Right ventricle myocardium inferior (tissue), 1 donor: ENCODE measurements around the gene DES. TPM values are rescaled to one million over a fixed set of nuclear protein-coding genes. Genes with fewer than 3 reads are reported as not detected.

ENCODE experiments used
- ATAC-seq: fragments of 200-7000 bp; cut with Tn5 transposase; one replicate; pipeline ENCODE4 v1.9.1; 2020; ENCODE audit warnings: mild to moderate bottlenecking, moderate library complexity
- DNase-seq: peaks from one replicate; pipeline ENCODE4 v3.0.0; 2021; ENCODE audit errors: missing footprints
- intact Hi-C: fragments of 100-400 bp; cut with DNase I; formaldehyde crosslinking; loops from one replicate; pipeline ENCODE4 v1.11.0; 2022
- total RNA-seq: library from RNA; stranded (reverse); fragmentation: NEBNext Ultra II Directional; extraction: Animal tissue kit (Norgen Biotek cat#: 25700); gene quantifications from one replicate; pipeline ENCODE4 v1.2.1, GENCODE V29; 2021
- donor health status: DM: no; HTN: yes; CAD: no; lungs with severe emphysema.

Gene DES
- total RNA-seq, 1 donor from 2014 or later = 13,356 TPM

DNA sequence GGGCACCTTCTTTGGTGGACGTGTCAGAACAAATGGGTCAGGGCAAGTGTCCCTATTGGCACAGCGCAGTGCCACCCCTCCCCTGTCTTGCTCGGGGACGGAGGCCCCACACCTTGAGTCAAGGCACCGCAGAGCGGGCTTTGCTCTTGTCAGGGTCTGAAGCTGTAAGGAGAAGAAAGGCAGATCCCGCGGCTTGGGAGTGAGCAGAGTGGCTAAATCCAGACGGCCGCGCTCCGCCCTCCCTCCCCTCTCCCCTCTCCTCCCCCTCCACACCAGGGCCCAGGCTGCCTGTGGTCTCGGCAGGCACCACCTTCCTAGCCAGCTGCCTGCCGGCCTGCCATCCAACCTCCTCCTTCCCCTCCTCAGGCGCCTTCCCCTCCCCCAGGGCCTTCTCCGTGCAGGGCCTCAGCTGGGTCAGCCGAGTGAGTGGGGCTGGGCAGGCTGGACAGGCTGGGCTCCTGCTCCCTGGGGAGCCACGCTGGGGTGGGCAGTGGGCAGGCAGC is 42.3 kb downstream of the DES start:
- ATAC-seq (peak; percentile 82), DNase-seq (peak; percentile 87)
- intact Hi-C loops = loop anchor here (2.0 to 5.0 kb wide), 2 partner anchors 20 to 58 kb away; no protein-coding TSS in a partner anchor

GRCh38 chr2:219461047-219461514 is 42.9 kb downstream of the DES start:
- peak; percentile 56 for ATAC-seq
- intact Hi-C loops = loop anchor here (1.0 to 5.0 kb wide), 3 partner anchors 20 to 59 kb away; partner anchors contain the start of gene GMPPA
- DNase-seq = peak; percentile 35

DNA sequence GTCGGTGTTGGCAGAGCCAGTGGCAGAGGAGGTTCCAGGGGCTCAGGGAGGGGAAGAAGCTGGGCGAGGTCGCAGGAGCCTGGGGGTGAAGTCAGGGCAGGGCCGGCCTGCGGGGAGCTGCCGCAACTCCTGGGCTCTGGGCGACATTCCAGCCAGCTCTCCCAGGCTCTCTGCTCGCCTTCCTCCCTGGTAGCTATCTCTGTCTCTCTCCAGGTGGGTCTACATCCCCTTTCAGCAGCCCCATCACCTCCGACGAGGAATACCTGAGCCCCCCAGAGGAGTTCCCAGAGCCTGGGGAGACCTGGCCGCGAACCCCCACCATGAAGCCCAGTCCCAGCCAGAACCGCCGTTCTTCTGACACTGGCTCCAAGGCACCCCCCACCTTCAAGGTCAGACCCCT is 43.5 kb downstream of the DES start:
- intact Hi-C loops = loop anchor here (1.0 to 5.0 kb wide), 3 partner anchors 21 to 59 kb away; partner anchors contain the start of gene GMPPA
- ATAC-seq (no peak), DNase-seq (peak; percentile 33)

- DNase-seq = peak; percentile 23
- no peak for ATAC-seq
- intact Hi-C loops = loop anchor here (5.0 kb wide), 1 partner anchor 60 kb away; no protein-coding TSS in a partner anchor
Measured at GRCh38 chr2:219462349-219462748, 44.2 kb downstream of the DES start.

DNA sequence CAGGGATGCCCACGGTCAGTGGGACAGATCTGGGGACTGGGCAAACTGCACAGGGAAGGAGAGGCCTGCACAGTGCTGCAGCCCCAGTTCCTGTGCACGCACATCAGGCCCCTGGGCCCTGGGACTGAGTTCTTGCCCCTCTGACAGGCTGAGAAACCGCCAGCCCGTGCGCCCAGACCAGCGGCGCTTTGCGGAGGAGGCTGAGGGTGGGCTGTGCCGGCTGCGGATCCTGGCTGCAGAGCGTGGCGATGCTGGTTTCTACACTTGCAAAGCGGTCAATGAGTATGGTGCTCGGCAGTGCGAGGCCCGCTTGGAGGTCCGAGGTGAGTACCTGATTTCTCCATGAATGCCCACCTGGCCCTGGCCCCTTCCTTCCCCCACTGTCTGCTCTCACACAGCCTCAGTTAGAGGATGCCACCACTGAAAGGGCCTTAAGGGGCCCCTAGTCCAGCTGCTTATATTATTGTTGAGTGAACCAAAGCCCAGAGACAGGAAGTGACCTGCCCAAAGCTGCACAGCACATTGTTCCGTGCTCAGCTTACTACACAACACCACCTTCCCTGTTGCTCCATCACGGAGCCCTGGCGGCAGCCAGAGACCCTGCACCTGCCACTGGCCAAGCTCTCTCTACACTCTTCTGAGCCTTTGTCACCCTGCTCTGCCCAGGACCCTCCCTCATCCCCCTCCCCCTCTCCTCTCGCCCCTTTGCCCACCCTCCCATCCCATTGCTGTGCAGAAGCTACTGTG is 46.3 kb downstream of the DES start:
- DNase-seq (peak; percentile 57), ATAC-seq (no peak)
- intact Hi-C loops = loop anchor here (5.0 kb wide), 1 partner anchor 62 kb away; no protein-coding TSS in a partner anchor

- DNase-seq (peak; percentile 53), ATAC-seq (no peak)
- intact Hi-C loops = no loop called here
Measured at GRCh38 chr2:219465659-219466561, 47.7 kb downstream of the DES start.

- DNase-seq (peak; percentile 50), ATAC-seq (no peak)
- intact Hi-C loops = no loop called here
Measured at GRCh38 chr2:219466816-219467735, 48.9 kb downstream of the DES start.

DNA sequence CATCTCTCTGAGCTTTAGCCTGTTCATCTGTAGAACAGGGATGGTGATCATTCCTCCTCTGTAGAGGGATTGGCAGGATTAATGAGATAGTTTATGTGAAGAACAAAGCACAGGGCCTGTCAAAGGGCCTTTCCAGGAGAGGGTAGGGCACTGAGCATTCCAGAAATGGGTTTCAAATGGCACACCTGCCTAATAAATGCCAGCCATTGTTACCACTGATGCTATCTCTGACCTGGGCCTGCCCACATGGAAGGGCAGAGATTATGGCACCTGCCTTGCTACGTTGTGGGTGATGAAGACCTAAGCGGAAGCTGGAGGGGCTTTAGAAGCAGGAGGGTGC is 49.5 kb downstream of the DES start:
- intact Hi-C loops = no loop called here
- DNase-seq (no peak), ATAC-seq (no peak)

GRCh38 chr2:219468410-219469185 is 50.4 kb downstream of the DES start:
- ATAC-seq (no peak), DNase-seq (peak; percentile 45)
- intact Hi-C loops = no loop called here

DNA sequence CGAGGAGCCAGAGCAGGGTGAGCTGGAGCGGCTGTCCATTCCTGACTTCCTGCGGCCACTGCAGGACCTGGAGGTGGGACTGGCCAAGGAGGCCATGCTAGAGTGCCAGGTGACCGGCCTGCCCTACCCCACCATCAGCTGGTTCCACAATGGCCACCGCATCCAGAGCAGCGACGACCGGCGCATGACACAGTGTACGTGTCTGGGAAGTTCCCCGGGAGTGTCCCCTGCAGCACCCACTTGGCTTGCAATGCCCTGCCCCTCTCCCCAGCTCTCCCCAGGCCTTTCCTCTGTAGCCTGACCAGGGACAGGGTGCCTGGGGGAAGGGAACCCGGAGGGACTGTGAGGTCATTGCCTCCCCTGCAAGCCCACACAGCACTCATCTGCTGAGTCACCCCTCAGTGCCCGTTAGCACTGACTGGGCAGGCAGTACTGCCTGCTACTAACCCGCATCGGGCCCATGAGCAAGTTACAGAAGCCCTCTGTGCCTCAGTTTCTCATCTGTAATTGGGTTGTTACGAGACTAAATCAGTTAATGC is 51.1 kb downstream of the DES start:
- ATAC-seq (no peak), DNase-seq (peak; percentile 70)
- intact Hi-C loops = no loop called here

DNA sequence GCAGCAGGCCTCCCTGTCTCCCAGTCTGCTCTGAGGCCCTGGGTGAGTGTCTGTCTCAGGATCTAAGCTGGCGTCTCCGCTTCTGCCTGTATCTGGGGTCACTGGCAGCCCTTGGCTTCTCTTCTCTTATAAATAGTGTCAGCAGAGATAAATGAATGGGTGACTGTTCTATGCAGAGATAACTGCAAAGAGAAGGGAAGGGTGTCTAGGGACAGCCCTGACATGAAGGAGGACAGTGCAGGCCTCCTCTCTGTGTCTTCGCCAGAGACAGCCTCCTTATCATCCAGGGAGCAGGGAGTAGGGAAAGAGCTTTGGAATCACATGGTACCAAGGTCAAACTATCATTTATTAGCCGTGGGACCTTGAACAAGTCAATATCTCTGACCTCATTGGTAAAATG is 52.3 kb downstream of the DES start:
- intact Hi-C loops = loop anchor here (10.0 kb wide), 1 partner anchor 164 kb away; no protein-coding TSS in a partner anchor
- DNase-seq = no peak
- peak; percentile 40 for ATAC-seq

- DNase-seq (peak; percentile 50), ATAC-seq (no peak)
- intact Hi-C loops = loop anchor here (10.0 kb wide), 1 partner anchor 163 kb away; no protein-coding TSS in a partner anchor
Measured at GRCh38 chr2:219471476-219472371, 53.5 kb downstream of the DES start.

DNA sequence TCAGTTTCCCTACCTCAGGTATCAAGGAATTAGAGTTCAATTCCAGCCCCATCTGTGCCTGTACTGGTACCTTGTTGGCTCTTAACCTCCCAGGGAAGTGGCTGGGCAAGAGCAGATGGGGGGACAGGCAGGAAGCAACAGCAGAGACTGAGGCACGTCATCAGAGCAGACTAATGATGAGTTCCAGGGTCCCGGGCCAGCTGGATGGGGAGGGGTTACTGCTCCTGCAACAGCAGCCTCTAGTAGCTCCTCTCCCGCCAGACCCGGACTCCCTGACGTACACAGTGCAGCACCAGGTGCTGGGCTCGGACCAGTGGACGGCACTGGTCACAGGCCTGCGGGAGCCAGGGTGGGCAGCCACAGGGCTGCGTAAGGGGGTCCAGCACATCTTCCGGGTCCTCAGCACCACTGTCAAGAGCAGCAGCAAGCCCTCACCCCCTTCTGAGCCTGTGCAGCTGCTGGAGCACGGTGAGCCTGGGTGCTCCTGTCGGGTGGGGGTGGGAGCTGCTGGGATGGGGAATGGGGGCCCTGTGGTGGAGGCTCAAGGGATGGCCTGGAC is 54.5 kb downstream of the DES start:
- ATAC-seq = no peak
- intact Hi-C loops = loop anchor here (10.0 kb wide), 1 partner anchor 162 kb away; no protein-coding TSS in a partner anchor
- DNase-seq = peak; percentile 50

- DNase-seq (peak; percentile 56), ATAC-seq (no peak)
- intact Hi-C loops = loop anchor here (10.0 kb wide), 1 partner anchor 161 kb away; no protein-coding TSS in a partner anchor
Measured at GRCh38 chr2:219473511-219473910, 55.3 kb downstream of the DES start.

DNA sequence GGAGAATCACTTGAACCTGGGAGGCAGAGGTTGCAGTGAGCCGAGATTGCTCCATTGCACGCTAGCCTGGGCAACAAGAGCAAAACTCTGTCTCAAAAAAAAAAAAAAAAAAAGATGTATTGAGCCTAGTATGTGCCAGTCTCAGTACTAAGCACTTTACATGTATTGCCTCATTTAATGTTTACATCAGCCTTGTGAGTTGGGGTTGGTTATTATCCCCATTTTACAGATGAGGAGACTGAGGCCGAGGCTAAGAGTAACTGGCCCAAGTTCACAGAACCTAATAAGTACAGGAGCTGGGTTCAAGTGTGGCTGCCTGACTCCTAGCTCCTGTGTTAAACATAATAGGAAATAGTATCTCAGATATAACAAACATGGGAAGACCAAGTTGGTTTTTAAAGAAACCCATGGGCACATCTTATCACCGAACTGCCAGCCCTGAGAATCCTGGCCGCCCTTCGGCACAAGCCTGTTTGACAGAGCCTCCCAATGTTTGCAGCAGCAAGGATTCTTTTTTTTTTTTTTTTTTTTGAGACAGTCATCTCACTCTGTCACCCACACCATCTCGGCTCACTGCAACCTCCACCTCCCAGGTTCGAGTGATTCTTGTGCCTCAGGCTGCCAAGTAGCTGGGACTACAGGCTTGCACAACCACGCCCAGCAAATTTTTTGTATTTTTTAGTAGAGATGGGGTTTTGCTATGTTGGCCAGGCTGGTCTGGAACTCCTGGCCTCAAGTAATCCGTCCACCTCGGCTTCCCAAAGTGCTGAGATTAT is 56.3 kb downstream of the DES start:
- DNase-seq (peak; percentile 14), ATAC-seq (no peak)
- intact Hi-C loops = loop anchor here (5.0 to 10.0 kb wide), 3 partner anchors 42 to 160 kb away; partner anchors contain the start of gene SPEG
